ENCODE data around the gene HKDC1.

DNA sequence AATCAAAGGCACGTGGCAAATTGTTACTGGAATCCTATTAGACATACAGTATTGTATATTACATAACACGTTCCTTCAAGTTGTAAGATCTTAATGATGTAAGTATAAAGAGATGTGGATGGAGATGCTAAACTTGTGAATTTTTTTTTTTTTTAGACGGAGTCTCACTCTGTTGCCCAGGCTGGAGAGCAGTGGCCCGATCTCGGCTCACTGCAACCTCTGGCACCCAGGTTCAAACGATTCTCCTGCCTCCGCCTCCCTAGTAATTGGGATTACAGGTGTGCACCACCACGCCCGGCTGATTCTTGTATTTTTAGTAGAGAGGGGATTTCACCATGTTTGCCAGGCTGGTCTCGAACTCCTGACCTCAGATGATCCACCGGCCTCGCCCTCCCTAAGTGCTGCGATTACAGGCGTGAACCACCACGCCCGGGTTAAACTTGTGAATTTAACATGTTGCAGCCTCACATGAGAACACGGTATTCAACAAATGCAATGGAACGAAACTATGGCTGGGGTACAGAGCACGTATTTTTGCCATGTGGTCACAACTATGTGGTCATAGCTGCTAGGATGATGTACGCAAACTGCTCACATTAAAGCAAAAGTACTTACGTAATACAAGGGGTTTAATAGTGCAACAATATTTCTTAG lies 40.9 kb upstream of the HKDC1 start:
- TF ChIP-seq, protein P1, sequence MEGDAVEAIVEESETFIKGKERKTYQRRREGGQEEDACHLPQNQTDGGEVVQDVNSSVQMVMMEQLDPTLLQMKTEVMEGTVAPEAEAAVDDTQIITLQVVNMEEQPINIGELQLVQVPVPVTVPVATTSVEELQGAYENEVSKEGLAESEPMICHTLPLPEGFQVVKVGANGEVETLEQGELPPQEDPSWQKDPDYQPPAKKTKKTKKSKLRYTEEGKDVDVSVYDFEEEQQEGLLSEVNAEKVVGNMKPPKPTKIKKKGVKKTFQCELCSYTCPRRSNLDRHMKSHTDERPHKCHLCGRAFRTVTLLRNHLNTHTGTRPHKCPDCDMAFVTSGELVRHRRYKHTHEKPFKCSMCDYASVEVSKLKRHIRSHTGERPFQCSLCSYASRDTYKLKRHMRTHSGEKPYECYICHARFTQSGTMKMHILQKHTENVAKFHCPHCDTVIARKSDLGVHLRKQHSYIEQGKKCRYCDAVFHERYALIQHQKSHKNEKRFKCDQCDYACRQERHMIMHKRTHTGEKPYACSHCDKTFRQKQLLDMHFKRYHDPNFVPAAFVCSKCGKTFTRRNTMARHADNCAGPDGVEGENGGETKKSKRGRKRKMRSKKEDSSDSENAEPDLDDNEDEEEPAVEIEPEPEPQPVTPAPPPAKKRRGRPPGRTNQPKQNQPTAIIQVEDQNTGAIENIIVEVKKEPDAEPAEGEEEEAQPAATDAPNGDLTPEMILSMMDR (IDR thresholded peaks at IDR 0.05 in 2 of 3, conservative IDR thresholded peaks at IDR 0.05 in 1 of 3; ENCODE audit: borderline replicate concordance in 1 of 3, insufficient read depth in 1 of 3, low read depth in 2 of 3, low read length in 2 of 3), result no peak
- TF ChIP-seq POLR2AphosphoS5 (IDR thresholded peaks at IDR 0.05; ENCODE audit: low read depth, low read length), result no peak
- no peak for TF ChIP-seq POLR2A (IDR thresholded peaks at IDR 0.05; ENCODE audit: borderline replicate concordance, extremely low read depth, insufficient read depth, insufficient read length)
